Epithelial cell of prostate (primary cell): ENCODE measurements around the gene SPACA4.

Experiments used
- DNase-seq: peaks from one replicate; pipeline ENCODE4 v3.0.0-alpha.2; 2011; ENCODE audit warnings: low read depth, low spot score
- H3K27ac ChIP-seq: fragments of 450-650 bp; 2 replicates; pipeline ENCODE4 v1.5.1; 2017; ENCODE audit warnings: mild to moderate bottlenecking

The SPACA4 gene

DNA sequence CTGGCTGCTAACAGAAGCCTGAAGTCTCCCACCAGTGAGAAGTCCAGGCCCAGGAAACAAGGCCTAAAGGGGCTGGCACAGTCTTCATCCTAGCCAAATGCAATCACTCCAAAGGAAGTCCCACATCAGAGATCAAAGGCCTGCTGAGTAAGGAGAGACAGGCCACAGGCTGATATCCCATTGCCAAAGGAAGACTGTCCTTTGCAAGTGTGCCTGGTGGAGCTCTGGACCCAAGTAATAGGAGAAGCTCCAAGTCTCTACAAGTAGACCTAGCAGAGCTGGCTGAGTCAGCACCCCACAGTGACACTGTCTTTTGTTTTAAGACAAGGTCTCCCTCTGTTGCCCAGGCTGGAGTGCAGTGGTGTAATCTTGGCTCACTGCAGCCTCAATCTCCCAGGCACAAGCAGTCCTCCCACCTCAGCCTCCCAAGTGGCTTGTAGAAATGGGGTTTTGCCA, 26.2 kb downstream of the SPACA4 start:
- DNase-seq, result no peak
- peak overlapping the region; percentile 91 for H3K27ac ChIP-seq

DNA sequence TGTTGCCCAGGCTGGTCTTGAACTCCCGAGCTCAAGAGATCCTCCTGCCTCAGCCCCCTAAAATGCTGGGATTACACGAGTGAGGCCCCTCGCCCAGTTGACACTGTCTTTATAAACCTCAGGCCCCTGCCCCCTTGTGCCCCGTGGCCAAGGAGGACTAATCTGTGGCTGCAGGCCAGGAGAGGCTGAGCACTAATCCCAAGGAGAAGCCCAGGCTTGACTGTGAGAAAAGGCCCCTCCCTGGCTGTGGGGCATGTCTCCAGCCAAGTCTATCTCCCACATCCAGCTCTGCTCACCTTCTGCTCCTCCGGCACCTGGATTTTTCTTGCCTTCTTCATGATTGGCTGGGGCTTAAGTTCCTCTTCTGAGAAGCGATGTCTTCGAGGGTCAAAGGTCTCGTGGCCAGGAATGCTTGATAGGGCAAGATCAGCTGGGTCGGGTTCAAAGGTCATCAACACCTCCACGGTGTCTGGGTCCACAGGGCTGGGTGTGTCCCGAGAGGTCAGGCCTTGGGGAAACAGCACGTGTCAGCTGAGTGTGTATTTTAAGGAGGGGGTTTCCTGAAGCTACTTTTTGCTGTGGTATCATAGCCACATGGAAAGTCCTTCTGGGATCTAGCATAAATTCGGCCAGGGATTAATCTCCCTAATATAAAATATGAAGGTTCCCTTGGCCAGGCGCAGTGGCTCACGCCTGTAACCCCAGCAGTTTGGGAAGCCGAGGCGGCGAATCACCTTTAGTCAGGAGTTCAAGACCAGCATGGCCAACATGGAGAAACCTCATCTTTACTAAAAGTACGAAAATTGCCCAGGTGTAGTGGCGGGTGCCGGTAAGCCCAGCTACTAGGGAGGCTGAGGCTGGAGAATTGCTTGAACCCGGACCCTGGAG, 26.9 kb downstream of the SPACA4 start:
- peak overlapping the region; percentile 91 for H3K27ac ChIP-seq
- no peak for DNase-seq

GRCh38 chr19:48634036-48634342, 27.4 kb downstream of the SPACA4 start:
- H3K27ac ChIP-seq, result peak overlapping the region; percentile 91
- no peak for DNase-seq

DNA sequence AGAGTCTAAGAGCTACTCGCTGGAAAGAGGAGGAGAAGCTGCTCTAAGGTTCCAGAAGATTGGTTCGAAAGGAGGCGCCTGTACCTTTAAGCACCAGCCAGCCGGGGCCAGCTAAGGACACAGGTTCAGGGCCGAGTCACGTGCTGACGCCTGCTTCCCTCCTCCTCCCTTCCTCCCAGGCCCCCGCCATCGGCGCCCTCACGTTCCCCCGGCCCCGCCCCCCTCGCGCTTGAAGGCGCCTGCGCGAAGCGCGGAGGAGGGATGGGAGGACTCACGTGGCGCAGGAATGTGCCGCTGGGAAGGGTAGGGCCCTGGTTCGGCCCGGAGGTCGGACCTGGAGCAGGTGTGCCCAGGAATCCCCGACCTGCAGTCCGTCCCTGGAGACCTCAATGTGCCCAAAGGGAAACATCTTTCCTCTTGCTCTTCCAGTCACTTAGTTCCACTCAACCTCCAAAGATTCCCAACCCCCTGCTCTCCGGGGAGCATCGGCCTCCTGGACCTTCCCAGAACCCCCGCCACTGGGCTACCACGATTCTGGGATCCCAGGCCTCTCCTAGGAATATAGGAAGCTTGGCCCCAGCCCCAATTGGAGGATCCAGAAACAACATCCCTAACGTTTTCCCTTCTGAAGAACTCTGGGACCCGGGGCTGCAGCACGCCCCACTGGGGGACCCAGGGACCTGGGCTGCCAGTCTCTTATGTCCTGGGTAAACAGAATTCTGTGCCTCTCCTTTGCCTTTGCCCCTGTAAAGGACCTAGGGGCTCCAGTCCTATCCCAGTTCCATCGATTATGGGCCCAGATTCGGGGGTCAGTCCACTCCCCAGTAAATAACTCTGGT, 28.1 kb downstream of the SPACA4 start:
- DNase-seq, result peak; percentile 84
- H3K27ac ChIP-seq, result peak overlapping the region; percentile 91

- DNase-seq, result no peak
- H3K27ac ChIP-seq, result peak overlapping the region; percentile 91
These were observed 28.9 kb downstream of the SPACA4 start for GRCh38 chr19:48635263-48635965.

DNA sequence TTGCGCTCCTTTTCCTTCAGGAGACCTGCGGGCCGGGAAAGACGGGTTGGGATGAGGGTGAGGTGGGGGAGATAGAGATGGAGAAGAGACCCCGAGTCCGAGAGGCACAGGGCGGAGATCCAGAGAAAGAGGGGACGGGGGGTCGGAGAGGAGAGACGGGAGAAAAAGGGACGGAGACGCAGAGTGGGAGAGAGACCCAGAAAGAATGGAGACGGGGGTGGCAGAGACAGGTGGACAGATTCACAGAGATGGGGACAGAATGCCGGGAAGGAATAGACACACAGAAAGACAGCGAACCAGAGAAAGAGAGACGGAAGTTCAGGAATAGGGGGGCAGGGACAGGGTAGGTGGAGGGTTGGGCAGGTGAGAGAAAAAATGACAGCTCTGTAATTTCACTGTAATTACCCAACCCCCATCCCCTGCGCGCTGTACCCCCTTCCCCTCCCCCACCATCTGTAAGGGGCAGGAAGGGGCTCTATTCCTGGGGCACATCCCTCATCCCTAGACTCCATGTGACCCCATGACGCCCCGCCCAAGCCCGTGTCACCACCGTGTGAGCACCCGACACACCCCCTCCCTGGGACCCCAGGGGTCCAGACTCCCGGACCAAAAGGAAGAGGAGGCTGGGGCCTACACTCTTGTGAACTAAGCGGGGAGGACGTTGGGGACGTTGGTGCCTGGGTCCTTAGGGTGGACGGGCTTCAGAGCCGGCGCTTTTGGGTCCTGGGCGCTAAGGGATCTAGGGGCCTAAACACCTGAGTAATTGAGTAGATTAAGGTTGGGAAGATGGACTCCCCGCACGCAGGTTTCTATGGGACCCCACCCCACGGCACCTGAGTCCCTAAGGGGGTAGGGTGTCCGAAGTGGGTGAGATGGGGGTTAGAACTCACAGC, 29.7 kb downstream of the SPACA4 start:
- no peak for DNase-seq

GRCh38 chr19:48636859-48637448, 30.4 kb downstream of the SPACA4 start, which contains the start of gene DBP:
TSS of gene DBP (minus strand) at chr19:48637379. CDS start at chr19:48636994, 385 bp downstream.
- H3K27ac ChIP-seq, result peak within 1 kb of the TSS; percentile 91
- no peak for DNase-seq

More for the DNA sequence above, 29.7 kb downstream of the SPACA4 start:
- H3K27ac ChIP-seq, result peak overlapping the region; percentile 91

DNA sequence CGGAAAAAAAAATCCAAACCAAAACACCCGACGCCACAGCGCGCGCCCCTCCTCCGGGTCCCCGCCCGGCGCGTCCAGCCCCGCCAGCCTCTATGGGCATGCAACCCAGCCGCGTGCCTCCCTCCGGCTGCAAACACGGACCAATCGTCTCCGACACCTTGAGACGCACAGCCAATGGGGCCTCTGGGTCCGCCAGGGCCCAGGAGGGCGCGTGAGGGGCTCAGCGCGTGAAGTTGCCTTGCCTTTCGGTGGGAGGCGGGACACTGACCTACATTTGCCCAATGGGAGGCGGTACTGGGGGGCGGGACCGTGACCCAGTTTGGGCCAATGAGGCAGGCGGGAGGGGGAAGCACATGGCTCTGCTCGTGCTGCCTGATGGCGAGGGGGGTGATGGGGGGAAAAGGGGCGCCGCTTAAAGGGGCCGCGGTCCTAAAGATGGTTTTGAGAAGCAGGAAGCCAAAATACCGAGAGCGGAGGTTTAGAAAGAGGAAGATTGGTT, 31.0 kb downstream of the SPACA4 start:
- H3K27ac ChIP-seq, result peak overlapping the region; percentile 91
- peak; percentile 90 for DNase-seq

- peak; percentile 82 for DNase-seq
- peak overlapping the region; percentile 91 for H3K27ac ChIP-seq
These were observed 31.6 kb downstream of the SPACA4 start for GRCh38 chr19:48637948-48638830.

DNA sequence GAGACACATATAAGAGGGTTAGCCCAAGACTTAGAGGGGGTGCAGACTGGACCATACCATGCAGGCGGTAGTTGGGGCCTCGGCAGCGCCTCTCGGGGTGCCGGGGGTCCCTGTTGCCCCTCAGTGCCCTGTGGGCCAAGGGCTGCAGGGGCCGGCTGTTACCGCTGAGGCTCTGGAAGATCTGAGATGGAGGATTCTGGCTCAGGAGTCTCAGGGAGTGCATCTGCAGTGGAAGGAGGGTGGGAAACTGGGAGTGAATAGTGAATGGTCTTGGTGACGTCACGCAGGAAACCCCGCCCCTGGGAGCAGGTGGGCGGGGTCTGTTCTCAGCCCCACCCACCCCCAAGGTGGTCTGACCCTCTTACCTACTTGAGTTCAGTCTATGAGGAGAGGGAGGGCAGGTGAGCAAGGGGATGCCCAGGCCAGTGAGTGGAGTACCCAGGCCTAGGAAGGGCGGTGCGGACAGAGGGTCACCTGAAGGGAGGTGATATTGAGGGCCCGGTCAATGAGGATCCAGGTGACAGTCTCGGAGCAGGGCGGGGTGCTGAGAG, 32.4 kb downstream of the SPACA4 start:
- DNase-seq, result no peak
- H3K27ac ChIP-seq, result no peak overlapping the region

- no peak for DNase-seq
- H3K27ac ChIP-seq, result no peak overlapping the region
These were observed 33.2 kb downstream of the SPACA4 start for GRCh38 chr19:48639483-48640375.

GRCh38 chr19:48641850-48642249, 35.3 kb downstream of the SPACA4 start:
- no peak overlapping the region for H3K27ac ChIP-seq
- DNase-seq, result no peak

GRCh38 chr19:48642862-48643261, 36.3 kb downstream of the SPACA4 start:
- no peak overlapping the region for H3K27ac ChIP-seq
- DNase-seq, result no peak

- DNase-seq, result no peak
- H3K27ac ChIP-seq, result no peak overlapping the region
These were observed 37.8 kb downstream of the SPACA4 start for GRCh38 chr19:48644355-48644754.

DNA sequence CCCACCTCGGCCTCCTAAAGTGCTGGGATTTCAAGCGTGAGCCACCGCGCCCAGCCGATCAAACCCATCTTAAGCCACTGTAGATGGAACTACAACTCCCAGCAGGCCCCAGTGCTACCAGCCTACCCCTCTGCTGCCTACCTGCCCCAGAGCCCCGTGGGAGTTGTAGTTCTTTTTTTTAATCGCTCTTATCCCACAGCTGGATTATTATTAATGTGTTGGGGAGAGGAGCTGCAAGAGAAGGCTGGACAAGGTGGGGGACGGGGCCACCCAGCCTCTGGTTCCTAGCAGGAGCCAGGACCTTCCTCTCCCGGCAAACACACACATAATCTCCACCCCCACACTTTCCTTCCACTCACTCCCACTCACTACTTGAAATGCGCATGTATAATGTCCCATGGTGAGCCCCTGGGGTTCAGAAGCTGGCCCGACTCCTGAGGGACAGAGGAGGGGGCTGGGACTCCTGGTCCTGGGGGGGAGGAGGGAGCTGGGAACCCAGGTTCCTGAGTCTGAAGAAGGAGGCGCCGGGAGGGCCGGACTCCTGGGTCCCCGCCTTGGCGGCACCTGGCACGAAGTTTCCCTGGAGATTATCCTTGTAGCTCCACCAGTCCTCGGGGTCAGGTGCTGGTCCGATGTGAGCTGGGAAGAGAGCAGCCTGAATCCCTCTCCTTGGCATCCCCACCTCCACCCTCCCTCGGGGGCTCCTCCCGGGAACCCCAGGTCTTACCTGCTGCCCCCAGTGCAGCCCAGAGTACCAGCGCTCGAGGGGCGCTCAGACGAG, 38.5 kb downstream of the SPACA4 start:
- H3K27ac ChIP-seq, result no peak overlapping the region
- no peak for DNase-seq

DNA sequence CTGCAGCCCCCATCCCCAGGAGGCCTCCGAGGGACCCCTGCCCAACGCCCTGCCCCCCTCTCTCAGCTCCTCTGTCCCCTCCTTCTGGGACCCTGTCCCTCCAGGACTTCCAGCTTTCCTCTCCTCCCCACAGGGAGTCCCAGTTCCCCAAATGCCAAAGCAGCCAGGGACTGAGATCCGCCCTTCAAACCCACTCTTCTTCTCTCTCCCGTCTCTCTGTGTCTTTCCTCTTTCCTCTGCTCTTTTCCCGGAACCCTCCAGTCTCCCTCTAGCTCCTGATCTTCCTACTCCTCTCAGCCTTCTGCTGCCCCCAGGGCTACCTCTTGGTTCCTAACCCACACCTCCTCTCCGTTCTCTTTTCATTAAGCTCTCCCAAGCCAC, 39.1 kb downstream of the SPACA4 start:
- no peak overlapping the region for H3K27ac ChIP-seq
- no peak for DNase-seq
